Stimulated activated CD8-positive, alpha-beta memory T cell treated with anti-CD3 and anti-CD28 coated beads, Interleukin-7, amount 100 ng/mL, for 24 hours (primary cell): ENCODE data around the gene IL10.

Source experiments
- DNase-seq: peaks from one replicate; pipeline ENCODE4 v3.0.0-alpha.2; 2020; ENCODE audit warnings: low read depth

IL10 gene

DNA sequence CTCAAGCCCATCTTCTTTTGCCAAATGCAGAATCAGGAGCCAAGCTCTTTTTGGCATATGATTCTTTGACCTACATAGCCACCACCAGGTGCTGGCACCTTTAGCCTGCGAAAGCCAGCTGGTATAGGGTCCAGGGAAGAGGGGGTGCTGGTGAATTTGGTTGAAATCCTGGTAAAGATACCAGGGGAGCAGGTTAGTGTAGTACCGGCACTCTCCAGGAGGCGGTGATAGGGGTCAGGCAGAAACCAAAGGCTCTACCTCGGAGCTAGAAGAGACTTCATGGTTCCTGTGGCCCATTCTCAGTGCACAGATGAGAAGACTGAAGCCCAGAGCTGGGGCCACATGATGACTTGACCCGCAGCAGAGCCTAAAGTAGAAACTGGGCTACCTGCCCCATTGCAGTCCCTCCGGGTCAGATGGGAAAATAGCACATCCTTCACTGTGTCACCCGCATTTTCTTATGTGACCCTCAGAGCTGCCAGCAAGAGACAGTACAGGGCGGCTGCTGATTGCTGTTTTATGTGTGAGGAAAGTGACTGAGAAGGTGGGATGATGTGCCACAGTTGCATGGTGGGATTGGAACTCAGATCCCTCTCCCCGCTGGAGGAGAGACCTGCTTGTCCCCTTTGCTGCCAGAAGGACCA is 37.7 kb downstream of the IL10 start:
- peak; percentile 75 for DNase-seq

GRCh38 chr1:206732992-206733391 is 39.3 kb downstream of the IL10 start:
- no peak for DNase-seq

DNA sequence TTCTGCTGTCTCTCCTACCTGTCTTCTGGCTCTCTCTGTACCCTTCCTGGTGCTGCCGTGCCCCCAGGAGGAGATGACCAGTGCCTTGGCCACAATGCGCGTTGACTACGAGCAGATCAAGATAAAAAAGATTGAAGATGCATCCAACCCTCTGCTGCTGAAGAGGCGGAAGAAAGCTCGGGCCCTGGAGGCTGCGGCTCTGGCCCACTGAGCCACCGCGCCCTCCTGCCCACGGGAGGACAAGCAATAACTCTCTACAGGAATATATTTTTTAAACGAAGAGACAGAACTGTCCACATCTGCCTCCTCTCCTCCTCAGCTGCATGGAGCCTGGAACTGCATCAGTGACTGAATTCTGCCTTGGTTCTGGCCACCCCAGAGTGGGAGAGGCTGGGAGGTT is 39.8 kb downstream of the IL10 start:
- DNase-seq, result no peak

DNA sequence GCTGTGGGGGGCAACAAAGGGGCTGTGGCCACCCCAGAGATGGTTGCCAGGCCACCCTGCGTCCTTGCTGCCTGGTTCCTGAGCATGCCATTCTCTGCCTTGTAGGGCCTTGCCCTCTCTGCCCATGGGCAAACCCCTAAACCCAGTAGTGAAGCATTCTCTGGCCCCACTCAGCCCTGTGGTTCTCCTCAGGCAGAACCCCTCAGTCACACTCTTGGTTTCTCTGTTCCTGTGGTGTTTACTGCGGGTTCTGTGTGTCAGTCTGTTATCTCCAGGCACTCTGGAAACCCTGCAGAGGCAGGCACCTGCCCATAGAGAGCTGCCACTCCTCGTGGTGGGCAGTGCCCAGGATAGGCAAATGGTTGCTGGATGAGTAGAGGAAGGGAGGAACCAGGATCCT is 42.8 kb downstream of the IL10 start:
- DNase-seq, result no peak

GRCh38 chr1:206729050-206729449 is 43.2 kb downstream of the IL10 start:
- DNase-seq, result no peak

- DNase-seq, result no peak
Measured at GRCh38 chr1:206728697-206728987, 43.7 kb downstream of the IL10 start.

DNA sequence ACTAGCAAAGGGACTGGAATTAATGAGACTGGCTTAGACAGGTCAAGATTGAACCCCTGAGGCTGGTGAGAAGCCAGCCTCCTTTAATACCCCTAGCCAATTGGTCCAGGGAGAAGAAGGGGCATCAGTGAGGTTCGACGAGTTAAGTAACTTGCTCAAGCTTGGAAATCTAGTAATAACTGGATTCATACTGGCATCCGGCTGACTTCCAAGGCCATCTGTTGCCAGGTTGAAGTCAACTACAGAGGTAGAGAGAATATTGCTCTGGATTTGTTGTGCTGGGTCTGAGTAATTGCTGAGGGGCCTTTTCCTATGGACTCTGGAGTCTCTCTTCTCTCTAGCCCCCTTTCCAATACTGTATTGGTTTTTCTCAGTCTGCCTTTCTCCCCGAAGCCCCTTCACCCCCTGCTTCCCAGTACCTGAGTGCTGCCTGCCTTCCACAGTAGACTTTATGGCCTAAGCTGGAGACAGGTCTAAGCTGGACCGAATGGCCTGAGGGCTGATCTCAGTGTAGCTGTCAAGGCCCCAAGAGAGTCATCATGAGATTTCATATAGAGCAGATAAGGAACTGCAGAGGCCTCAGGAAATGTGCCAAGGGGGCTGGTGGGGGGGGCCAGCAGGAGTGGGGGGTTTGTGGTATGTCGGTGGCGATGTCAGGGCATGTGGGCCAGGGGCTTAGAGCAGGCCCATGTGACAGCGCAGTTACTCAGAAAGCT is 44.2 kb downstream of the IL10 start:
- DNase-seq, result no peak

DNA sequence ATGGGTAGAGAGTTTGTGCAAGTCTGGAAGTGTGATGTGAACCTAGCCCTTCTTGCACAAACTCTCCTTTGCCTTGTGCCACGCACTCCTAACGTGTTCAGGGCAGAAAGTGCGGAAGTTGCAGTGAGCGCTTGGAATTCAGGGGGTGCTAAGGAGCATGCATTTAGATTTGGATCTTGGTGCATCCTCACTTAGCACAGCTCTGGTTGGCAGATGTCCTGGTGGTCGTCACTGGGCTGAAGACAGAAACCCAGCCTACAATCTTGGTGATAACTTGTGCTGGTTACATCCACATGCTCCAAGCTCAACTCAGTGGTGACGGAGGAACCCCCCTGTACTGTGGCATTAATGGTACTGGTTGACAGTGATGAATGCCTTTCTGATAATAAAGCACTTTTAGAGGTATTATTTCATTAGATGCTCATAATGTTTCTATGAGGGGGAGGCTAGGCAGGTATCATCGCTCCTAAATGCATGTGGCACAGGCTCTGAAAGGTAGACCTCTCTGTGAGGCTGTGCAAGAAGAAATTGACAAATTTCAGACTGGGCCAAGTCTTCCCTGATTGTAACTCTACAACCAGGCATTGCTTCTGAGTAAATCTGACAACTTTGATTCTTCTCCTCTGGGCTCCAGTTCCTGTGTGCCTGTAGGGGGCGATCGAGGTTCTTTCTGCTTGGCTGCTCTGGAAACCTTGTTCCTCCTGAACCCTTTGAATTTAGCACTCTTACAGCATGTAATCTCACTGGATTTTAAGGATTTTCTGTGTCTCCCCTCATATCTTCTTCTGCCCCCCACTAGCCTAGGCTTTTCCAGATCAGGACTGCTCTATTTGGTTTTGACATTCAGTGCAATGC is 47.0 kb downstream of the IL10 start:
- DNase-seq, result peak; percentile 45

GRCh38 chr1:206723805-206724472 is 48.4 kb downstream of the IL10 start:
- no peak for DNase-seq

DNA sequence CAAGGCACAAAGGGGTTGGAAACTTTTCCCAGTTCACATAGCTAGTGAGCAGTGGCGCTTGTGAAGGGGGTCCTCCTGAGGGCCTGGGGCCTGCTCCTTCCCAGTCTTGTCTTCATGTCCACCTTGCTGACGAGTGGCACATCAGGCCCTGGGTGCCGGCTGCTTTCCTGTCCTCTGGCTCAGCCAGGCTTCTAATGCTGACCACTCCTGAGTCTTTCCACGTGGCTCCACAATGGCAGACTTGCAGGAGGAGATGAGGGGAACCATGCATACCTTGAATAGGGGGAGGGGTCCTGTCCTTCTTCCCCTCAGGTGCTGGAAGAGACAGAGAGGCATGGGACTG is 48.9 kb downstream of the IL10 start:
- DNase-seq, result no peak

- DNase-seq, result no peak
Measured at GRCh38 chr1:206722751-206723461, 49.4 kb downstream of the IL10 start.

- no peak for DNase-seq
Measured at GRCh38 chr1:206721454-206721853, 50.8 kb downstream of the IL10 start.

DNA sequence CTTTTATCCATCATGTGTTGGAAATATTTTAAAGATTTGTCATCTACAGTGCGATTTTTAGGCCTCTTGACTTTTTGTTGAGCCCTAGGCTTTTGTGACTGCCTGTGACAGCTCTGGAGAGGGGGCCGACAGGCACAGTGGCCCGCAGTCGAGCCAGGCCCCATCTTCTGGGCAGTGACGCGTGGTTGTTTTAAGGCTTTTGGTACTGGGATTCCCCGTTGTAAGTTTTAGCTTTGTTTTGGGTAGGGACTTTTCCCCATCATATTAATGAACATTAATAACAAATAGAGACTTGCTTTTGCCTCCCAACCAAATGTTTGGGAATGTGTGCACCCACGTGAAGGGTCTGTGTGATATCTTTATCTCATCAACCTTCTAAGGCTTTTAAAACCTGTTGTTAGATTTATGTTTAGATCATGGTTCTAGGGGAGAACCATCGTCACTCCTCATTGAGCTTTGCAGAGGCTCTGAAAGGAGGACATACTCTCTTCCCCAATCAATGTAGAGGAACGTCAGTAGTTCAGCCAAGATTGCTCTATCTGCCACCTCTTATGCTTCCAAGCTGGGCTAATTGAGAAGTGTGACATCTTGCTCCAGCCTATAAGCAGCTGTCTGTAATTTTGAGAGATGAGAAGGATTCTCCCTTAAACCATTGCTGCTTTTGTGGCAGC is 53.0 kb downstream of the IL10 start:
- no peak for DNase-seq

- DNase-seq, result no peak
Measured at GRCh38 chr1:206717674-206717989, 54.7 kb downstream of the IL10 start.
